ENCODE data around the gene ARL2BP. TPM values are rescaled to one million over a fixed set of nuclear protein-coding genes. Genes with fewer than 3 reads are reported as not detected.

Gene ARL2BP
- total and polyA plus RNA-seq, 2 donors (not counting 1 experiment from before 2014, with no cell fraction given) = 32.5 to 38.8 TPM

DNA sequence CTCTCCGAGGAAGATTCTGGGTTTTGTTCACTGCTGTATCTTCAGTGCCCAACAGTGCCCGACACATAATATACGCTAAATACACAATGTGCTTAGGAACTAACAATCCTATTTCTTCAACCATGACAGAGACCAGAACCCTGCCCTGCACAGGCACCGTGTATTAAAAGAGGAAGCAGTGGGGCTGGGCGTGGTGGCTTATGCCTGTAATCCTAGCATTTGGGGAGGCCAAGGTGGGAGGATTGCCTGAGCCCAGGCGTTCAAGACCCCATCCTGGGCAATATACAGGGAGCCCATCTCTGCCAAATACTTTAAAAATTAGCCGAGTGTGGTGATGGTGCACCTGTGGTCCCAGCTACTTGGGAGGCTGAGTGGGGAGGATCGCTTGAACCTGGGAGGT, 19.3 kb downstream of the ARL2BP start:
- no peak overlapping the region for H3K27ac ChIP-seq (ENCODE audit: low read length in 2 of 2)
- ChIA-PET CTCF (no interaction called here), POLR2A (no interaction called here)
- Mint-ChIP-seq H3K4me3 (no peak overlapping the region), H3K27me3 (no peaks in the 10 kb centered on the region), H3K27ac (no peak overlapping the region), H3K4me1 (peaks cover 9% of the 10 kb centered on the region), H3K9me3 (ENCODE audit: insufficient read depth) (no peaks in the 10 kb centered on the region)
- no peaks in the 10 kb centered on the region for H3K9me3 ChIP-seq (ENCODE audit: control extremely low read depth in 1 of 3, control insufficient read depth in 2 of 3, insufficient read depth in 1 of 3, low read length in 2 of 3)
- TF ChIP-seq, protein P1, sequence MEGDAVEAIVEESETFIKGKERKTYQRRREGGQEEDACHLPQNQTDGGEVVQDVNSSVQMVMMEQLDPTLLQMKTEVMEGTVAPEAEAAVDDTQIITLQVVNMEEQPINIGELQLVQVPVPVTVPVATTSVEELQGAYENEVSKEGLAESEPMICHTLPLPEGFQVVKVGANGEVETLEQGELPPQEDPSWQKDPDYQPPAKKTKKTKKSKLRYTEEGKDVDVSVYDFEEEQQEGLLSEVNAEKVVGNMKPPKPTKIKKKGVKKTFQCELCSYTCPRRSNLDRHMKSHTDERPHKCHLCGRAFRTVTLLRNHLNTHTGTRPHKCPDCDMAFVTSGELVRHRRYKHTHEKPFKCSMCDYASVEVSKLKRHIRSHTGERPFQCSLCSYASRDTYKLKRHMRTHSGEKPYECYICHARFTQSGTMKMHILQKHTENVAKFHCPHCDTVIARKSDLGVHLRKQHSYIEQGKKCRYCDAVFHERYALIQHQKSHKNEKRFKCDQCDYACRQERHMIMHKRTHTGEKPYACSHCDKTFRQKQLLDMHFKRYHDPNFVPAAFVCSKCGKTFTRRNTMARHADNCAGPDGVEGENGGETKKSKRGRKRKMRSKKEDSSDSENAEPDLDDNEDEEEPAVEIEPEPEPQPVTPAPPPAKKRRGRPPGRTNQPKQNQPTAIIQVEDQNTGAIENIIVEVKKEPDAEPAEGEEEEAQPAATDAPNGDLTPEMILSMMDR (IDR thresholded peaks at IDR 0.05) = no peak
- no peak for TF ChIP-seq EZH2 (IDR thresholded peaks at IDR 0.05; ENCODE audit: borderline replicate concordance, insufficient read depth, low read depth, low read length, poor library complexity, severe bottlenecking)
- intact Hi-C loops (cut with micrococcal nuclease) = no loop called here
- H3K4me2 ChIP-seq (replicated peaks; ENCODE audit: low read depth, low read length, poor library complexity, severe bottlenecking) = no peak overlapping the region
- no peaks in the 10 kb centered on the region for H3K36me3 ChIP-seq (replicated peaks in 1 of 2; ENCODE audit: control extremely low read depth in 1 of 2, control insufficient read depth in 1 of 2, extremely low read depth in 1 of 2, insufficient read depth in 2 of 2, low read length in 1 of 2)
- no peaks in the 10 kb centered on the region for H3K79me2 ChIP-seq (ENCODE audit: control insufficient read depth, insufficient read depth, low read length)
- DNase-seq (no peak), ATAC-seq (ENCODE audit: low read depth) (no peak)
- peaks cover 0 to 15% of the 10 kb centered on the region in 2 donors for H3K4me1 ChIP-seq (ENCODE audit: control insufficient read depth in 2 of 2, insufficient read depth in 2 of 2, low read length in 2 of 2)
- no peaks in the 10 kb centered on the region for H4K20me1 ChIP-seq (ENCODE audit: control insufficient read depth, insufficient read depth, low read length, poor library complexity, severe bottlenecking)
- no peak overlapping the region for H3K9ac ChIP-seq (ENCODE audit: low read length)
- no peak overlapping the region for H2AFZ ChIP-seq (ENCODE audit: insufficient read depth, low read depth, low read length, poor library complexity, severe bottlenecking)
- no peak overlapping the region for H3K4me3 ChIP-seq (ENCODE audit: control extremely low read depth in 1 of 5, extremely low read depth in 1 of 5, insufficient read depth in 1 of 5, low read depth in 2 of 5, low read length in 4 of 5)
- no peaks in the 10 kb centered on the region for H3K27me3 ChIP-seq (replicated peaks in 1 of 4; ENCODE audit: control extremely low read depth in 1 of 4, control insufficient read depth in 3 of 4, insufficient read depth in 4 of 4, low read length in 3 of 4)
- WGBS (ENCODE audit: insufficient coverage) = 52% methylated on average over 6 of the region's 8 CpGs

DNA sequence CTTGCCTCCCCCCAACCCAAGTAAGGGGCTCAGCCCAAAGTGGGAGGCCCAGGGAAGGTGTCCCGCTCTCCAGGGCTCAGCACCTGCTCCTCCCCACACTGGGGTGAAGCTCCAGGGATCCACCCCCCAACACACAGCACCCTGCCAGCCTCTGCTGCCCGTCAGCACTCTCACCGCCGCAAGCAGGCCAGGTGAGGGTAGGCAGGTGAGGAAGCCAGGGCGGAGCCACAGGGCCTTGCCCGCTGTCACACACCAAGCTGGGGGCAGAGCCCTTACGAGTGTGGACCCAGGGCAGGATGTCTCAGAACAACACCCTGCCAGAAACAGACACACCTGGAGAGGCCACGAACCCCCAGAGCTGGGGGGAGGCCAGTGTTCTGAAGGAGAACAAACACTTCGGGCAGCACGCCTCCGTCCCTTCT, 19.9 kb downstream of the ARL2BP start:
- Mint-ChIP-seq H3K4me1 (peaks cover 9% of the 10 kb centered on the region), H3K27ac (no peak overlapping the region), H3K27me3 (no peaks in the 10 kb centered on the region), H3K9me3 (ENCODE audit: insufficient read depth) (no peaks in the 10 kb centered on the region), H3K4me3 (no peak overlapping the region)
- no peak overlapping the region for H3K9ac ChIP-seq (ENCODE audit: low read length)
- 85% methylated on average over 7 of the region's 11 CpGs for WGBS (ENCODE audit: insufficient coverage)
- H4K20me1 ChIP-seq (ENCODE audit: control insufficient read depth, insufficient read depth, low read length, poor library complexity, severe bottlenecking) = no peaks in the 10 kb centered on the region
- ATAC-seq (ENCODE audit: low read depth) (no peak), DNase-seq (no peak)
- H3K79me2 ChIP-seq (ENCODE audit: control insufficient read depth, insufficient read depth, low read length) = no peaks in the 10 kb centered on the region
- H3K9me3 ChIP-seq (ENCODE audit: control extremely low read depth in 1 of 3, control insufficient read depth in 2 of 3, insufficient read depth in 1 of 3, low read length in 2 of 3) = no peaks in the 10 kb centered on the region
- H2AFZ ChIP-seq (ENCODE audit: insufficient read depth, low read depth, low read length, poor library complexity, severe bottlenecking) = no peak overlapping the region
- no peaks in the 10 kb centered on the region for H3K36me3 ChIP-seq (replicated peaks in 1 of 2; ENCODE audit: control extremely low read depth in 1 of 2, control insufficient read depth in 1 of 2, extremely low read depth in 1 of 2, insufficient read depth in 2 of 2, low read length in 1 of 2)
- intact Hi-C loops (cut with micrococcal nuclease) = no loop called here
- CTCF ChIA-PET = no interaction called here
- no peaks in the 10 kb centered on the region for H3K27me3 ChIP-seq (replicated peaks in 1 of 4; ENCODE audit: control extremely low read depth in 1 of 4, control insufficient read depth in 3 of 4, insufficient read depth in 4 of 4, low read length in 3 of 4)
- no peak overlapping the region for H3K27ac ChIP-seq (ENCODE audit: low read length in 2 of 2)
- POLR2A ChIA-PET = no interaction called here
- H3K4me2 ChIP-seq (replicated peaks; ENCODE audit: low read depth, low read length, poor library complexity, severe bottlenecking) = no peak overlapping the region
- no peak overlapping the region for H3K4me3 ChIP-seq (ENCODE audit: control extremely low read depth in 1 of 5, extremely low read depth in 1 of 5, insufficient read depth in 1 of 5, low read depth in 2 of 5, low read length in 4 of 5)
- TF ChIP-seq, protein P1 (IDR thresholded peaks at IDR 0.05) = no peak
- TF ChIP-seq EZH2 (IDR thresholded peaks at IDR 0.05; ENCODE audit: borderline replicate concordance, insufficient read depth, low read depth, low read length, poor library complexity, severe bottlenecking) = no peak
- peaks cover 0 to 12% of the 10 kb centered on the region in 2 donors for H3K4me1 ChIP-seq (ENCODE audit: control insufficient read depth in 2 of 2, insufficient read depth in 2 of 2, low read length in 2 of 2)

All from B cell (primary cell).